NB4 (cell line): Measurements from ENCODE around the gene MTARC2.

Experiments
- MAX ChIP-seq: IDR thresholded peaks from 2 replicates; pipeline ENCODE4 v1.6.1; 2011; ENCODE audit warnings: low read depth, low read length
- POLR2A ChIP-seq: IDR thresholded peaks from 2 replicates; pipeline ENCODE4 v1.6.1; 2011; ENCODE audit warnings: mild to moderate bottlenecking; ENCODE audit not compliant: insufficient read length; ENCODE audit errors: extremely low read depth
- TF ChIP-seq, protein P1 (sequence below): IDR thresholded peaks from one replicate; pipeline ENCODE4 v1.5.1; 2012; ENCODE audit warnings: low read depth, low read length

DNA sequence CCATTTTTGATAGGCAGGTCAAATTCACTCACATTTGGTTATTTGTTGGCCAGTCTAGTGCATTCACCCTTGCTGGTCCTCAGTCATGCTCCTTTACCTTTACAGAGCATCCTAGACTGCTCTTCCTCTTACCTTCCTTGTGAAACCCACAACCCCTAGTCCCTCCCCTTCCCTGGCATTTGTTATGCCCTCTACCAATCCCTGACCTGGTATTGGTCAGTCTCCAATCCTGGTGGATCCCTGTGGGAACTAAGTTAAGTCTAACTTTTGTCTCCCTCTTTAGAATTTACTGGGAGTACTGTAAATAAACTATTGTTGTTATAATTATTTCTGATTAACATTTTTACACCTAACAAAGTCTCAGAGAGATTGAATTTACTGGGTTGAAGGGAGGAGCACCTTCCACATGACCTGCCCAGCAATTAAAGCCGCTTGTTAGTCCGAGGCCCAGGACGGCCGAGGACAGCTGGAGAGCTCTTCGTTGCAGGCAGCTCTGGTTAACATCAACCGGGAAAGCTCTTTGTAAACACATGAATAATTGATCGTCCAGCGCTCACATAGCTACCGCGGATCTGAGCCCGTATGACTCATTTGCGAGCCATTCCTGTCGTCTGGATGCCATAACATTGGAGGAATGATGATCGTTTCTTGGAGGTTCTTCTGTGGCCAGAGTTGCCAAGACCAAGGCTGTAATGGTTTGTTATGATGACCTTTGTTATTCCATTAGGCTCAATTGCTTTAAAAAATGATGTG, 70.5 kb downstream of the MTARC2 start:
- TF ChIP-seq, protein P1, sequence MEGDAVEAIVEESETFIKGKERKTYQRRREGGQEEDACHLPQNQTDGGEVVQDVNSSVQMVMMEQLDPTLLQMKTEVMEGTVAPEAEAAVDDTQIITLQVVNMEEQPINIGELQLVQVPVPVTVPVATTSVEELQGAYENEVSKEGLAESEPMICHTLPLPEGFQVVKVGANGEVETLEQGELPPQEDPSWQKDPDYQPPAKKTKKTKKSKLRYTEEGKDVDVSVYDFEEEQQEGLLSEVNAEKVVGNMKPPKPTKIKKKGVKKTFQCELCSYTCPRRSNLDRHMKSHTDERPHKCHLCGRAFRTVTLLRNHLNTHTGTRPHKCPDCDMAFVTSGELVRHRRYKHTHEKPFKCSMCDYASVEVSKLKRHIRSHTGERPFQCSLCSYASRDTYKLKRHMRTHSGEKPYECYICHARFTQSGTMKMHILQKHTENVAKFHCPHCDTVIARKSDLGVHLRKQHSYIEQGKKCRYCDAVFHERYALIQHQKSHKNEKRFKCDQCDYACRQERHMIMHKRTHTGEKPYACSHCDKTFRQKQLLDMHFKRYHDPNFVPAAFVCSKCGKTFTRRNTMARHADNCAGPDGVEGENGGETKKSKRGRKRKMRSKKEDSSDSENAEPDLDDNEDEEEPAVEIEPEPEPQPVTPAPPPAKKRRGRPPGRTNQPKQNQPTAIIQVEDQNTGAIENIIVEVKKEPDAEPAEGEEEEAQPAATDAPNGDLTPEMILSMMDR = no peak
- no peak for TF ChIP-seq POLR2A
- no peak for TF ChIP-seq MAX
